Keratinocyte (primary cell): Measurements from ENCODE around the gene FANK1. TPM values are rescaled to one million over a fixed set of nuclear protein-coding genes. Genes with fewer than 3 reads are reported as not detected.

ENCODE experiments used
- DNase-seq: peaks from one replicate; pipeline ENCODE4 v3.0.0-alpha.2; 2011; ENCODE audit warnings: low read depth, missing footprints, low spot score
- FAIRE-seq: peaks from 2 replicates; lab custom pipeline; 2011; peaks lifted over from hg19 to GRCh38; lab: Jason Lieb, UNC
- H2AFZ ChIP-seq: 2 replicates; pipeline ENCODE4 v1.6.0; 2012; ENCODE audit warnings: low read length, control low read depth, inconsistent platforms; ENCODE audit not compliant: control insufficient read depth
- H3K27ac ChIP-seq: 2 replicates; pipeline ENCODE4 v1.5.1; 2011; ENCODE audit warnings: low read length; ENCODE audit not compliant: control insufficient read depth, insufficient read depth
- H3K27me3 ChIP-seq: 3 replicates; pipeline ENCODE4 v1.6.0; 2011; ENCODE audit warnings: low read length; ENCODE audit not compliant: control insufficient read depth, insufficient read depth; ENCODE audit errors: extremely low read depth
- H3K36me3 ChIP-seq, 2 experiments: 2 replicates in 1 of 2; 3 replicates in 1 of 2; pipeline ENCODE4 v1.5.1; 2011; ENCODE audit warnings: low read length in 2 of 2, mild to moderate bottlenecking in 1 of 2; ENCODE audit not compliant: control insufficient read depth in 2 of 2, insufficient read depth in 2 of 2; ENCODE audit errors: extremely low read depth in 1 of 2
- H3K4me1 ChIP-seq: 3 replicates; pipeline ENCODE4 v1.5.1; 2011; ENCODE audit warnings: low read length; ENCODE audit not compliant: control insufficient read depth, insufficient read depth; ENCODE audit errors: extremely low read depth
- H3K4me2 ChIP-seq: 3 replicates; pipeline ENCODE4 v1.6.0; 2011; ENCODE audit warnings: low read depth, low read length; ENCODE audit not compliant: control insufficient read depth, insufficient read depth; ENCODE audit errors: extremely low read depth
- H3K4me3 ChIP-seq, 3 experiments: fragments of 200-600 bp in 1 of 3; sonication (generic) in 1 of 3; 2 replicates in 2 of 3; 3 replicates in 1 of 3; pipeline ENCODE4 v1.5.1; 2011 to 2016; ENCODE audit warnings: low read length in 3 of 3, mild to moderate bottlenecking in 3 of 3, control low read depth in 2 of 3, inconsistent platforms in 1 of 3, low read depth in 1 of 3, mixed read lengths in 1 of 3, mixed run types in 1 of 3, moderate library complexity in 1 of 3; ENCODE audit not compliant: control insufficient read depth in 2 of 3, insufficient read depth in 2 of 3; ENCODE audit errors: extremely low read depth in 1 of 3
- H3K79me2 ChIP-seq: 2 replicates; pipeline ENCODE4 v1.6.0; 2012; ENCODE audit warnings: low read length; ENCODE audit not compliant: control insufficient read depth, insufficient read depth
- H3K9ac ChIP-seq: 3 replicates; pipeline ENCODE4 v1.6.0; 2011; ENCODE audit warnings: low read length; ENCODE audit not compliant: control insufficient read depth, insufficient read depth; ENCODE audit errors: extremely low read depth
- H3K9me1 ChIP-seq: 3 replicates; pipeline ENCODE4 v1.6.0; 2011; ENCODE audit warnings: low read length; ENCODE audit not compliant: control insufficient read depth, insufficient read depth; ENCODE audit errors: extremely low read depth
- H3K9me3 ChIP-seq: 2 replicates; pipeline ENCODE4 v1.5.1; 2012; ENCODE audit warnings: low read depth, low read length; ENCODE audit not compliant: control insufficient read depth
- H4K20me1 ChIP-seq: 3 replicates; pipeline ENCODE4 v1.6.0; 2011; ENCODE audit warnings: low read length; ENCODE audit not compliant: control insufficient read depth, insufficient read depth; ENCODE audit errors: extremely low read depth
- CTCF ChIP-seq, 3 experiments: IDR thresholded peaks in 1 of 3; conservative IDR thresholded peaks in 1 of 3; optimal IDR thresholded peaks in 1 of 3; 2 replicates in 2 of 3; 3 replicates in 1 of 3; pipeline versions ENCODE3 to v1.5.1; 2011; ENCODE audit warnings: low read length in 3 of 3, mild to moderate bottlenecking in 3 of 3, moderate library complexity in 2 of 3, control low read depth in 1 of 3, inconsistent platforms in 1 of 3; ENCODE audit not compliant: insufficient read depth in 2 of 3; ENCODE audit errors: extremely low read depth in 1 of 3
- EZH2 ChIP-seq: IDR thresholded peaks from one replicate; pipeline ENCODE4 v1.6.1; 2012; ENCODE audit warnings: inconsistent platforms, mild to moderate bottlenecking, low read length, moderate library complexity
- dilution Hi-C: fragments of 300-500 bp; cut with MboI; formaldehyde crosslinking; loops from one replicate; pipeline ENCODE4 v1.7.0; 2020; ENCODE audit warnings: low sequenced_read_pairs; ENCODE audit not compliant: extremely low pct_ligation_motif_present
- polyA plus RNA-seq, 5 experiments: library from polyadenylated mRNA; depleted of rRNA in 3 of 5; stranded (reverse) in 3 of 5; stranded (forward) in 1 of 5; unstranded in 1 of 5; fragments of >200 nt; gene quantifications; 1 replicate in 1 of 5; 2 replicates in 3 of 5; 3 replicates in 1 of 5; pipeline versions ENCODE4 v1.2.1 to v1.2.3, GENCODE V29; 2011 to 2012; ENCODE audit warnings: missing spikeins in 2 of 5, low read depth in 1 of 5, low replicate concordance in 1 of 5

FANK1 gene
- polyA plus RNA-seq, 1 donor (not counting 4 experiments of a cell fraction or from before 2014, with no cell fraction given), result 13.4 TPM

GRCh38 chr10:126011995-126012394 is 115.6 kb downstream of the FANK1 start:
- FAIRE-seq (no peak), DNase-seq (no peak)
- Histone ChIP-seq H3K9ac (no peak overlapping the region), H3K4me2 (no peak overlapping the region), H2AFZ (no peak overlapping the region), H3K36me3 (peaks cover 0 to 2% of the 10 kb centered on the region in 2 experiments), H3K79me2 (no peaks in the 10 kb centered on the region), H3K4me3 (no peak overlapping the region), H3K9me1 (no peaks in the 10 kb centered on the region), H3K27me3 (no peaks in the 10 kb centered on the region), H3K4me1 (peaks cover 4% of the 10 kb centered on the region), H4K20me1 (no peaks in the 10 kb centered on the region), H3K27ac (no peak overlapping the region), H3K9me3 (no peaks in the 10 kb centered on the region)
- dilution Hi-C loops, result no loop called here
- TF ChIP-seq EZH2, result no peak
- no peak for TF ChIP-seq CTCF (optimal IDR thresholded peaks at IDR 0.05 in 1 of 3, IDR thresholded peaks at IDR 0.05 in 1 of 3, conservative IDR thresholded peaks at IDR 0.05 in 1 of 3; ENCODE audit: extremely low read depth in 1 of 3, insufficient read depth in 2 of 3, low read length in 3 of 3)

- Histone ChIP-seq H3K4me1 (peaks cover 4% of the 10 kb centered on the region), H3K9me3 (no peaks in the 10 kb centered on the region), H2AFZ (no peak overlapping the region), H3K27me3 (no peaks in the 10 kb centered on the region), H3K9ac (no peak overlapping the region), H3K4me3 (no peak overlapping the region), H3K79me2 (no peaks in the 10 kb centered on the region), H3K9me1 (no peaks in the 10 kb centered on the region), H4K20me1 (no peaks in the 10 kb centered on the region), H3K4me2 (no peak overlapping the region), H3K36me3 (peaks cover 0 to 2% of the 10 kb centered on the region in 2 experiments), H3K27ac (no peak overlapping the region)
- peak; percentile 26 for FAIRE-seq
- dilution Hi-C loops, result no loop called here
- TF ChIP-seq EZH2, result no peak
- no peak for DNase-seq
Measured at GRCh38 chr10:126012485-126012884, 116.1 kb downstream of the FANK1 start.
